ENCODE measurements around the gene ARL10.
"Not testable (repeated sequence)": the region's sequence is repeated elsewhere in the genome, so short reads cannot be mapped to it uniquely, and the experiment has no call there.

The ARL10 gene

DNA sequence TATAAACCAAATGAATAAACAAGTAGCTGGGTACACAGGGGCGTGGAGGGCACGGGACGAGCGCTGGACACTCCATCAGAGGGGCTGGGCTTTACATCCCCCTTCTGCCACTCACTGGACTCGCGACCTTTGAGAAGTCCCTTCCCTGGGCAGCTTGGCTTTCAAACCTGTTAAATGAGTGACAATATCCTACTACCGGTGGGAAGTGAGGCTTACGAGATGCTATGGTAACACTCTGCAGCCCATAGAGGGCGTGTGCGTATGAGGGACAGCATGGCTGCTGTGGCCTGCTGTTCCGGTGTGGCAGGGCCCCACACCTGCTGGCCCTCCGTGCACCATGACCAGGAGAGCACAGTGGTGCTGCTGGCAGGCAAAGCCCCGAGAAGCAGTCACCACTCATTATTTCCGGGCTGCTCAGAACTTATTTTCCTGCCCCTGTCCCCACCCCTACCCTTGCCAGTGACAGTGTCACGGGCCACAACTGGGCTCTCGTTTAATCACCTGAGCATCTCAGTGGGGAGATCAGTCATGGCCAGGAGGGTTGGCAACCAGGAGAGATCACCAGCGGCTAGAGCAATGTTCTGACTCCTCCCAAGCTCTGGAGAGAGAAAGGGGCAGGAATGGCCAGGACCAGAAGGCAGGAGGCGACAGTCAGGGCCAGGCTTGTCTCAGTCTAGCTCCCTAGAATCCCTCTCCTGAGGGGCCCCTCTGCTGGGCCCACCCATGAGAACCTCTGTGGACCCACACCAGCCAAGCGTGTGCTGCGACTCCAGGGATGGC lies 40.6 kb downstream of the ARL10 start:
- DNase-seq (ENCODE audit: insufficient read length, low spot score) (no peak), FAIRE-seq (no peak)
- TF ChIP-seq POLR2A (IDR thresholded peaks at IDR 0.05; ENCODE audit: low read depth, low read length): no peak

DNA sequence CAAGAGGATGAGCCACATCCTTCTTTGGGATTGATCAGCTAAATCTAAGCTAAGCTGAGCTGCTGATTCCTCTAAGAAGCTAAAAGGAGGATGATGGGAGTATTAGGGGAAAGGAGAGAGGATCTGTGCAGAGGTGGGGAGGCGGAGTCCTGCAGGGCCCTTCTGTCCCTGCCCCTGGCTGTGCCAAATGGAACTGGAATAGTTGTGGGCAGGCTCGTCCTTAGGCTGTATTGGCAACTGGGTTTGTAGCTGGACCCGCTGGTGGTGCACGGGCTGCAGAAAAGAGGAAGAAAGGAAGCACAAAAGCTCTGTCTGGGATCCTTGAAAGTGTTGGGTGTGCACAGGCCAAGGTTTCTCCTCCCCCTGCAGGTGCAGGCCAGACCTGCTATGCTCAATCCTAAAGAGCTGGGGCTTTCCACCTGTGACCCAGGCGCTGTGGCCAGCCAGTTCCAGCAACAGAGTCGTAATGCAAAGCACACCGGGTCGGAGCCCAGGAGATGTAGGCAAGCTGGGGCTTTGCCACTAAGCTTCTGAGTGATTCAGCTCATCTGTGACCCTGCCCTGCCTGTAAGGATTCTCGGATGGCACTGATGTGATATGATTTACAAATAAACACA lies 41.3 kb downstream of the ARL10 start:
- FAIRE-seq (no peak), DNase-seq (ENCODE audit: insufficient read length, low spot score) (no peak)
- no peak for TF ChIP-seq POLR2A (IDR thresholded peaks at IDR 0.05; ENCODE audit: low read depth, low read length)

DNA sequence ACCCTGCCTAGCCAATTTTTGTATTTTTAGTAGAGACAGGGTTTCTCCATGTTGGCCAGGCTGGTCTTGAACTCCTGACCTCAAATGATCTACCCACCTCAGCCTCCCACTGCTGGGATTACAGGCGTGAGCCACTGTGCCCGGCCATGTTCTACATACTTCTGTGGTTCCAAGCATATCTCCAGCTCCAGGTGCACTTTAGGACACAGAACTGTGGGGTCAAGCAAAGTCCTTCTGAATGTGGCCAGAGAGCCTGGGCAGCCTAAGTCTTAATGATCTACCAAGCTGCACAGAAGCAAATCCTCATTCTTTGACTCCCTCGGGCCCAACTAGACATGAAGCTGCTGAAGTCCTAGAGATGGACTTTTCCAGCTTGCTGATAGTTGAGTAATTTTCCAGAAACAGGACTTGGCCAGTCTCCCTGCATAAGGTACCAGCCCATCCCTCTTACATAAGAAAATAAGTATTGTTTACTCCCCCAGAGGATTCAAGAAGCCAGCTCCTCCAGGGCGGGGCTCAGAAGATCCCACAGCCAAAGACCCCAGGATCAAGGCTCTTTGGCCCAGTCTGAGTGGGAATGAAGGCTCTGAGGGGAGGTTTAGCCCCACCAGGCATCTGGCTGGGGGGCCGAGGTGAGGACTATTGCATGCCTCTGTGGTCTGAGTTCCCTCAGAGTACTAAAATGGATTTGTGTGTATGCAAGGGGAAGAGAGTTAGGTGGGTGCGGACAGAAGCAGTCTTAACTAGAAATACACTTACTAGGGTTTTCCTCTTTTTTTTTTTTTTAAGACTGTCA lies 42.4 kb downstream of the ARL10 start:
- no peak for TF ChIP-seq POLR2A (IDR thresholded peaks at IDR 0.05; ENCODE audit: low read depth, low read length)
- no peak for DNase-seq (ENCODE audit: insufficient read length, low spot score)
- FAIRE-seq: no peak

DNA sequence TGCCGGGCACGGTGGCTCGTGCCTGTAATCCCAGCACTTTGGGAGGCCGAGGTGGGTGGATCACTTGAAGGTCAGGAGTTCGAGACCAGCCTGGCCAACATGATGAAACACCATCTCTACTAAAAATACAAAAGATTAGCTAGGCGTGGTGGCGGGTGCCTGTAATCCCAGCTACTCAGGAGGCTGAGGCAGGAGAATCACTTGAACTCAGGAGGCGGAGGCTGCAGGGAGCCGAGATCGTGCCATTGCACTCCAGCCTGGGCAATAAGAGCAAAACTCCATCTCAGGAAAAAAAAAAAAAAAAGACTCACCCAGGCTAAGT lies 42.9 kb downstream of the ARL10 start:
- not testable (repeated sequence) for FAIRE-seq; DNase-seq (ENCODE audit: insufficient read length, low spot score)

DNA sequence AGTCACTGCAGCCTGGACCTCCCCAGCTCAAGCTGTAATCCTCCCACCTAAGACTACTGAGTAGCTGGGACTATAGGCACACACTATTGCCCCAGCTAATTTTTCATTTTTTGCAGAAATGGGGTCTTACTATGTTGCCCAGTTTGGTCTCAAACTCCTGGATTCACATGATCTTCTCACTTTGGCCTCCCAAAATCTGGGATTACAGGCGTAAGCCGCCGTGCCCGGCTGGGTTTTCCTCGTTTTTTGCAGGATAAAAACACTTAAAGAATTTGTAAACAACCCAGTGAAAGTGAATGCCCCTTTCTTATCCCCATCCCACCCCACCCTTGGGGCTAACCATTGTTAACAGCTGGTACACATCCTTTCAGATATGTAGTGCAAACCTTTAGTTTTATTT lies 43.3 kb downstream of the ARL10 start:
- TF ChIP-seq POLR2A (IDR thresholded peaks at IDR 0.05; ENCODE audit: low read depth, low read length): no peak
- no peak for DNase-seq (ENCODE audit: insufficient read length, low spot score)
- no peak for FAIRE-seq

DNA sequence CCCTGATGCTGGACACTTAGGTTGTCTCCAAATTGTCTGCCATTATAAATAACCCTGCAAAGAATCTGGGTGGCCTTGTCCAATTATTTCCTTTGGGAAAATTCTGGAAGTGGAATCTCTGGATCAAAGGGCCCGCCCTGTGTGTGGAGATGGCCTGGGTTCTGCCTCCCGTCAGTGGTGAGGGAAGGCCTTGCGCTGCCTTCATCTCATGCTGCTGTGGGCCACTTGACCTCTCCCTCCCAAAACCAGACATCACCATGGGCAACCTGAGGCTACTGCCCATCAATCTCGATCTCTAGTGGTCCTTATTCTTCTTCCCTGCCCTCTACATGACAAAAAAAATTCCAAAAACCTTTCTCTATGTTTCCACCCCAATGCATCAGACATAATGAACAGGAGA lies 44.5 kb downstream of the ARL10 start:
- FAIRE-seq: no peak
- TF ChIP-seq POLR2A (IDR thresholded peaks at IDR 0.05; ENCODE audit: low read depth, low read length): no peak
- DNase-seq (ENCODE audit: insufficient read length, low spot score): no peak

DNA sequence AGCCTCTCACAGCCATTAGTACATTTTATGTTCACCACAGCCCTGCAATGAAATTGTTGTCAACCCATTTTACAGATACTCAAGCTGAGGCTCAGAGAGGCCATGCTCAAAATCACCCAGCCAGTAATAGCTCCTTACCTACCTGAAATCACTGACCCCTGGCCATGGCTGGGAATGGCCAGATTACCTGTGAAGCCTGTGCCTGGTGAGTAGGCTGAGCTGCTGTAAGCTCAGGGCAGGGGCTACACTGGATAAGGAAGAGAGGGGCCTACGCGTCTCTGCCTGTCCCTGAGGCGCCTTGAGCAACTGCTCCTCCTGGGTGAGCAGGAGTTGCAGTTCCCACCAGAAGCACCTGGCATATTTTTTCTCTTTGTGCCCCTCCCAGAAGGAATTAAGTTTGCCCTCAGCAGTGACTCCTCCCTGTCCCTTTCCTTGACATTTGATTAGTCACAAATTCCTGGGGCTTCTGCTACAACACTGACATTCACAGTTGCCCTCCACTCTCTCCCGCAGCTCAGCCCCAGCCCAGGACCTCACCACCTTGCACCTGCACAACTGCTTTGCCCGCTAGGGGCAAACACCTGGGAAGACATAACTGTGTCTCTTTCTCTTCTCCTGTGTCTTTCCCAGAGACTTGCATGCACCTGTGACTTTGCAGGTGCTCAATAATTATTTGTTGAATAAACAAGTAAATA lies 45.3 kb downstream of the ARL10 start:
- FAIRE-seq (no peak), DNase-seq (ENCODE audit: insufficient read length, low spot score) (peak; percentile 42)
- TF ChIP-seq POLR2A (IDR thresholded peaks at IDR 0.05; ENCODE audit: low read depth, low read length): no peak

DNA sequence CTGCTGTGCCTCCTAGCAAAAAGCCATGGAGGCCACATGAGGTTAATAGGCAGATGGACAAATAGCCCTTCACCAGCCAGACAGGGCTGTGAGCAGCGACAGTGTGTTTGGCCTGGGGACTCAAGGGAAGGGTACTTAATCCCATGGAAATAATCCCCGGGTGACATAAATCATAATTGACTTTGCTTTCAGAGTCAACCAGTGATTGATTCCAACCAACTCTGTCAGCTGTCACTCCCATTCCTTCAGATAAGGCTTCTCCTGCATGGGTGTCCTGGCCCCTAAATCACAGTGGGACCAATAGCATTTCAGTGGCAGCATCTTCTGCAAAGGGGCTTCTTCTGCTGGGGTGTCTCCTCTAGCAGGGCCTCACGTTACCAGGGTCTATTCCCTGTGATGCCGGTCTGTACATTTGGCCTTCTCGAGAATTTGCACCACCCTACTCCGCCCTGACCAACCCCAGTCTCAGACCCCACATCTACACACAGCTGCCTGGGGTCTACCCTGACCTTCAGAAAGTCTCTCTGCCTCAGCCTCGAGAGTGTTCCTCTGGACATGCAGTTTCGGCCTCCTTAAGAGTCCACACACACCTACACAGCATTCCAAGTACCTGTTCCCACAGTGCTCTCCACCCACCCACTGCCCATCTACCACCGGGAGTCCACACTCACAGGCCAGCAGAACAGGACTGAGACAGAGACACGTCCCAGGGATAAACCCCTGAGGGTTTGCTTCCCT lies 47.4 kb downstream of the ARL10 start:
- no peak for TF ChIP-seq POLR2A (IDR thresholded peaks at IDR 0.05; ENCODE audit: low read depth, low read length)
- FAIRE-seq (no peak), DNase-seq (ENCODE audit: insufficient read length, low spot score) (no peak)

DNA sequence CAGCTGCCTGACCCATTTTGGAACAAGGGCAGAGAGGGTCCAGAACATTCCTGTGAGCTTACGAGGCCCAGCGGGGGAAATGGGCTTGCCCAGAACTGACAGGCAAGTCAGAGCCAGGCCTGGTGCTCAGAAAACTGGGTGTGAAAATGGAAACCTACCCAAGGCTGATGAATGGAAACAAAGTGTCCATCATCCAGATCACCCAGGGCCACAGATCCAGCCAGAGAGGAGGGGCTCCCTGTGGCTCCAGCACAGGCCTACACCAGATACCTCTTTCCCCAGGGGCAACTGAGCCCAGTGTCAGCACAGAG lies 47.9 kb downstream of the ARL10 start:
- TF ChIP-seq POLR2A (IDR thresholded peaks at IDR 0.05; ENCODE audit: low read depth, low read length): no peak
- no peak for FAIRE-seq
- DNase-seq (ENCODE audit: insufficient read length, low spot score): no peak

DNA sequence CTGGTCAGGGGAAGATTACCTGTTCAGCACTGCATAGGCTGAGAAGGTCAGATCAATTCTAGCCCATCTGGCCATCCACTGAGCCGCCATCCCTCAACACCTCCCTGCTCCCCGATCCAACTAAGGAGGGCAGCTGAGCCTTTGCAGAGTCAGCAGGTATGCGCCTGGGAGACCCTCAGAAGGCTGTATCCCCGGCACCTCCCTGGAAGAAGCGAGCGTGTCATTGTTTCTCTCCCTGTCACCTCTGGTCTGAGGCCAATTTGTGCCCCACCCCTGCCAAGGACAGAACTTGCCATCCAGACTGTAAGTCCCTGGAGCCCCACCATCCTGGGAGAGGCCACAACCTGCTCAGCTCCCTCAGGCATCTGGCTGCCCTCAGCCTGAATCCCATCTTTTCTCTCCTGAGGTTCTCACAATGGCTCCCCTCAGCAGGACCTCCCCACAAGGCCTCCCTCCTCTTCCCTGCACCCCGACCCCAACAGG lies 48.5 kb downstream of the ARL10 start:
- DNase-seq (ENCODE audit: insufficient read length, low spot score): no peak
- no peak for FAIRE-seq
- TF ChIP-seq POLR2A (IDR thresholded peaks at IDR 0.05; ENCODE audit: low read depth, low read length): no peak

DNA sequence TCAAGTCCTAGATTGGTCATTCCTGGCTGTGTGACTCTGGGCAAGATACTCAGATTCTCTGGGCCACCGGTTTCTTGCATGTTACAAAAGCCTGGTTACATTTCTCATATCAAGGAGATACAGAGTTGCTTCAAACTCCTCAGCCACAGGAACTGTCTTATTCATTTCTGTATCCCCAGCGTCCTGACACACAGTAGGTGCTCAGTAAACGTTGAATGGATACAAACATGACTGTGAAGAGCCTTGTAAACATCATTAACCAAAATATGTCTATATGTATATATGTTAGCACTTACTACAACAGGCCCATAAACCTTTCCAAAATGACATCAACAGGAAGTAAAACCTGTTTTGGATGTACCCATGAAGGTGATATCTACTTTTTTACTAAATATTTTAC lies 49.4 kb downstream of the ARL10 start:
- no peak for TF ChIP-seq POLR2A (IDR thresholded peaks at IDR 0.05; ENCODE audit: low read depth, low read length)
- DNase-seq (ENCODE audit: insufficient read length, low spot score) (no peak), FAIRE-seq (no peak)

DNA sequence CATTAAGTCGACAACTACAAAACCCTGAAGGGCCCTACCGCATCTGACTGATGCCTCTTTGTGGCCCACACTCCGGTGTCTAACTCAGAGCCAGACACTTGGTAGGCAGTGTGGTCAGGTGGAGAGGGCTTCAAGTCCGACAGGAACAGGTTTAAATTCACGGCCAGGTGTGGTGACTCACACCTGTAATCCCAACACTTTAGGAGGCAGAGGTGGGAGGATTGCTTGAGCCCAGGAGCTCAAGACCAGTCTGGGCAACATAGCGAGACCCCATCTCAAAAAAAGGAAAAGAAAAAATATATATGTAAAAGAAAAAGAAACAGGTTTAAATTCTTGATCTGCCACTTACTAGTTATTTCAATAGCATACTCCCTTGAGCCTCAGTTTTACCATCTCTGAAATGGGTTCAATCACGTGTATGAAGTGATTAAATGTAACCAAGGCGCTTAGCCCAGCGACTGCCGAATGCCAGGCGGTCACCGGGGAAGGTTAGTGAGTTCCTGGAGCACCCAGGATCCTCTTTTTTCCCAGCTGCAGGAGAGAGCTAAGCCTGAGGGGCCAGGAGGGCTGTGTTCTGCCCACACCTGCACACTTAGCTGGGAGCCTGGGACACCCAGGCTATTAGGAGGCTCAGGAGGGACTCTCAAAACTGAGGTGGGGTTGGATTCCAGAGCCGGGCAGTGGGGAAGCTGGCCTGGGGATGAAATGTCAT lies 50.1 kb downstream of the ARL10 start:
- no peak for TF ChIP-seq POLR2A (IDR thresholded peaks at IDR 0.05; ENCODE audit: low read depth, low read length)
- FAIRE-seq (no peak), DNase-seq (ENCODE audit: insufficient read length, low spot score) (no peak)

All from H54 (cell line).